Mammary epithelial cell (primary cell): ENCODE data around the gene FARS2.

Source experiments
- CTCF ChIP-seq, 2 donors: IDR thresholded peaks in 1 of 2; conservative IDR thresholded peaks in 1 of 2; 2 replicates each; pipeline ENCODE4 v1.5.1; 2011 to 2012; ENCODE audit warnings: inconsistent platforms in 2 of 2, low read length in 2 of 2, mild to moderate bottlenecking in 2 of 2, control low read depth in 1 of 2, low read depth in 1 of 2; ENCODE audit not compliant: insufficient read depth in 1 of 2; ENCODE audit errors: extremely low read depth in 1 of 2
- EZH2 ChIP-seq: IDR thresholded peaks from 2 replicates; pipeline ENCODE4 v1.6.1; 2012; ENCODE audit warnings: low read length, inconsistent platforms, borderline replicate concordance

- TF ChIP-seq CTCF (conservative IDR thresholded peaks at IDR 0.05 in 1 of 2, IDR thresholded peaks at IDR 0.05 in 1 of 2; ENCODE audit: extremely low read depth in 1 of 2, insufficient read depth in 1 of 2, low read depth in 1 of 2, low read length in 2 of 2): no peak
- TF ChIP-seq EZH2: no peak
Measured at GRCh38 chr6:5570641-5571040, 309.3 kb downstream of the FARS2 start.
